ENCODE results near the gene ZFYVE19.

DNA sequence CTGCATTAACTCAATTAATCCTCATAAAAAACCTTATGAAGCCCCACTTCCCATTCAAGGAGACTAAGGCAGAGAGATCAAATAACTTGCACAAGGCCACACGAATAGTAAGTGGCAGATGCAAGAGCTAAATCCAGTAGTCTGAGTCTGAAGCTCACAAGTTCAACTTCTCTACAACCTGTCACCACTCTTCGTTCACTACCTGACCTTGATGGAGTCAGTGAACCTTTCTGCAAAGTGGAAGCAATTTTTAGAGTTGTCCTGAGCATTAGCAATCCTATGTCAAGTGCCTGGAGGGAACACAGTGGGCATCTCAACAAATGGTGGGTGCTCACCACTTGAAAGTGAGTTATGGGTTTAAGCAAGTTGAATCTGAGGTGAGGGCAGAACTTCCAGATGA is 34.9 kb downstream of the ZFYVE19 start:
- TF ChIP-seq, protein P1, sequence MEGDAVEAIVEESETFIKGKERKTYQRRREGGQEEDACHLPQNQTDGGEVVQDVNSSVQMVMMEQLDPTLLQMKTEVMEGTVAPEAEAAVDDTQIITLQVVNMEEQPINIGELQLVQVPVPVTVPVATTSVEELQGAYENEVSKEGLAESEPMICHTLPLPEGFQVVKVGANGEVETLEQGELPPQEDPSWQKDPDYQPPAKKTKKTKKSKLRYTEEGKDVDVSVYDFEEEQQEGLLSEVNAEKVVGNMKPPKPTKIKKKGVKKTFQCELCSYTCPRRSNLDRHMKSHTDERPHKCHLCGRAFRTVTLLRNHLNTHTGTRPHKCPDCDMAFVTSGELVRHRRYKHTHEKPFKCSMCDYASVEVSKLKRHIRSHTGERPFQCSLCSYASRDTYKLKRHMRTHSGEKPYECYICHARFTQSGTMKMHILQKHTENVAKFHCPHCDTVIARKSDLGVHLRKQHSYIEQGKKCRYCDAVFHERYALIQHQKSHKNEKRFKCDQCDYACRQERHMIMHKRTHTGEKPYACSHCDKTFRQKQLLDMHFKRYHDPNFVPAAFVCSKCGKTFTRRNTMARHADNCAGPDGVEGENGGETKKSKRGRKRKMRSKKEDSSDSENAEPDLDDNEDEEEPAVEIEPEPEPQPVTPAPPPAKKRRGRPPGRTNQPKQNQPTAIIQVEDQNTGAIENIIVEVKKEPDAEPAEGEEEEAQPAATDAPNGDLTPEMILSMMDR (IDR thresholded peaks at IDR 0.05): no peak
- TF ChIP-seq POLR2A (IDR thresholded peaks at IDR 0.05): no peak
